ENCODE data around the gene AGR2. TPM values are rescaled to one million over a fixed set of nuclear protein-coding genes. Genes with fewer than 3 reads are reported as not detected.

Gene AGR2
- total RNA-seq, 1 experiment from 2014 or later, result not detected

DNA sequence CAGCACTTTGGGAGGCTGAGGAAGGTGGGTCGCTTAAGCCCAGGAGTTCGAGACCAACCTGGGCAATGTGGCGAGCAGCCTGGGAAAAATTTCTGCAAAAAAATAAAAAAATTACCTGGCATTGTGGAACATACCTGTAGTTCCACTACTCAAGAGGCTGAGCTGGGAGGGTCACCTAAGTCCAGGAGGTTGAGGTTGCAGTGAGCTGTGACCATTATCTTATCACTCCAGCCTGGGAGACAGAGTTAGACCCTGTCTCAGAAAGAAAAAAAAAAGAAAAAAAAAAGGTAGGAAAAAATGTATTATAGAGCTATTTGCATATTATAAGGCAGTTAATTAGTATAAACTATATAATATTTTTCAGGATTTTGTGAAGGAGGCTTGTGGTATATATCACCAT, 62.3 kb downstream of the AGR2 start:
- Histone ChIP-seq H2BK120ac (ENCODE audit: low read depth, low read length, poor library complexity, severe bottlenecking) (no peak overlapping the region), H3K56ac (ENCODE audit: insufficient read length, low read depth, low read length) (no peak overlapping the region), H3K79me1 (ENCODE audit: insufficient read depth, low read depth, low read length, poor library complexity, severe bottlenecking) (no peaks in the 10 kb centered on the region), H3K14ac (ENCODE audit: insufficient read depth, low read length) (no peak overlapping the region), H2BK15ac (ENCODE audit: low read depth, low read length) (no peak overlapping the region), H2AK5ac (ENCODE audit: insufficient read length, low read length) (no peak overlapping the region), H2AFZ (ENCODE audit: low read length) (no peak overlapping the region), H3K4me1 (ENCODE audit: insufficient read depth, low read length) (peaks cover 5% of the 10 kb centered on the region; the same call in 1 of the 2 replicates), H3K79me2 (ENCODE audit: insufficient read depth, low read length) (no peaks in the 10 kb centered on the region), H2BK12ac (ENCODE audit: insufficient read length, low read depth, low read length) (no peak overlapping the region), H3K4ac (ENCODE audit: low read depth, low read length) (no peak overlapping the region), H3K27ac (ENCODE audit: insufficient read length, low read depth, low read length) (no peak overlapping the region), H3K18ac (ENCODE audit: insufficient read length, low read depth, low read length) (no peak overlapping the region), H4K20me1 (ENCODE audit: control insufficient read depth, insufficient read depth, insufficient read length) (no peaks in the 10 kb centered on the region), H3K23me2 (ENCODE audit: insufficient read length, low read depth, low read length, poor library complexity, severe bottlenecking) (no peaks in the 10 kb centered on the region), H4K8ac (replicated peaks; ENCODE audit: insufficient read length, low read depth, low read length) (no peak overlapping the region), H2BK5ac (ENCODE audit: insufficient read length, low read length) (no peak overlapping the region), H3K9ac (ENCODE audit: extremely low read depth, insufficient read length, low read length) (no peak overlapping the region), H3K27me3 (ENCODE audit: insufficient read depth, low read length) (no peaks in the 10 kb centered on the region), H3K9me3 (ENCODE audit: control insufficient read depth, low read depth, low read length) (no peaks in the 10 kb centered on the region), H2BK20ac (ENCODE audit: low read depth, low read length, poor library complexity, severe bottlenecking) (no peak overlapping the region), H3K23ac (ENCODE audit: insufficient read length, low read depth, low read length) (no peak overlapping the region), H4K91ac (ENCODE audit: insufficient read length, low read depth, low read length) (no peak overlapping the region), H3T11ph (ENCODE audit: low read length) (no peak overlapping the region), H4K5ac (ENCODE audit: insufficient read length, low read depth, low read length) (no peak overlapping the region), H3K4me2 (ENCODE audit: insufficient read depth, insufficient read length, low read length) (no peak overlapping the region)
- Mint-ChIP-seq H3K36me3 (ENCODE audit: insufficient read depth in 1 of 3, low read depth in 3 of 3) (no peaks in the 10 kb centered on the region), H3K4me3 (no peak overlapping the region), H3K27ac (no peak overlapping the region), H3K27me3 (ENCODE audit: low read depth) (no peaks in the 10 kb centered on the region; the same call in 1 of the 2 replicates), H3K9me3 (no peaks in the 10 kb centered on the region), H3K4me1 (peaks cover 24 to 31% of the 10 kb centered on the region in 2 experiments)
- WGBS (ENCODE audit: extremely low coverage, insufficient read length, low lambda C conversion rate), result no CpG with 5 or more reads among the region's 3 CpGs
- TF ChIP-seq, protein P1, sequence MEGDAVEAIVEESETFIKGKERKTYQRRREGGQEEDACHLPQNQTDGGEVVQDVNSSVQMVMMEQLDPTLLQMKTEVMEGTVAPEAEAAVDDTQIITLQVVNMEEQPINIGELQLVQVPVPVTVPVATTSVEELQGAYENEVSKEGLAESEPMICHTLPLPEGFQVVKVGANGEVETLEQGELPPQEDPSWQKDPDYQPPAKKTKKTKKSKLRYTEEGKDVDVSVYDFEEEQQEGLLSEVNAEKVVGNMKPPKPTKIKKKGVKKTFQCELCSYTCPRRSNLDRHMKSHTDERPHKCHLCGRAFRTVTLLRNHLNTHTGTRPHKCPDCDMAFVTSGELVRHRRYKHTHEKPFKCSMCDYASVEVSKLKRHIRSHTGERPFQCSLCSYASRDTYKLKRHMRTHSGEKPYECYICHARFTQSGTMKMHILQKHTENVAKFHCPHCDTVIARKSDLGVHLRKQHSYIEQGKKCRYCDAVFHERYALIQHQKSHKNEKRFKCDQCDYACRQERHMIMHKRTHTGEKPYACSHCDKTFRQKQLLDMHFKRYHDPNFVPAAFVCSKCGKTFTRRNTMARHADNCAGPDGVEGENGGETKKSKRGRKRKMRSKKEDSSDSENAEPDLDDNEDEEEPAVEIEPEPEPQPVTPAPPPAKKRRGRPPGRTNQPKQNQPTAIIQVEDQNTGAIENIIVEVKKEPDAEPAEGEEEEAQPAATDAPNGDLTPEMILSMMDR (conservative IDR thresholded peaks at IDR 0.05), result no peak
- DNase-seq, result no peak

Other genes starting within 250 kb of the AGR2 start
- 10.4 and 12.7 TPM in 2 replicates for gene ANKMY2, start 159.2 kb downstream of the AGR2 start, total RNA-seq (2021)
- gene BZW2, start 158.8 kb downstream of the AGR2 start, total RNA-seq (2021), result 60.2 and 64.6 TPM in 2 replicates
- 16.4 and 18.7 TPM in 2 replicates for gene TSPAN13, start 51.2 kb downstream of the AGR2 start, total RNA-seq (2021)
- gene AGR3, start 77.0 kb upstream of the AGR2 start, total RNA-seq (2021), result not detected in 2 replicates